HepG2 (cell line): ENCODE measurements around the gene USP15. TPM values are rescaled to one million over a fixed set of nuclear protein-coding genes. Genes with fewer than 3 reads are reported as not detected.

Experiments
- ATAC-seq: fragments of 200-7000 bp; cut with Tn5 transposase; 3 replicates; pipeline ENCODE4 v1.9.1; 2020; ENCODE audit warnings: mild to moderate bottlenecking, moderate library complexity
- BruUV-seq: library from RNA; stranded (reverse); fragments of 400-500 nt; replicated peaks from 2 replicates; lab custom pipeline; 2021; lab: Mats Ljungman, UMichigan
- CTCF ChIA-PET: fragments of 300-600 bp; formaldehyde crosslinking; extraction: SDS; loops from one replicate; lab custom pipeline; 2021; ENCODE audit warnings: low total read pairs, inconsistent platforms, low intra/inter-chr PET ratio; lab: Yijun Ruan, JAX
- POLR2A ChIA-PET: fragments of 350-600 bp; sonication (Branson Sonifier 250); formaldehyde crosslinking; loops from one replicate; lab custom pipeline; 2020; ENCODE audit warnings: antibody characterized with exemption, inconsistent platforms; lab: Yijun Ruan, JAX
- DNase-seq: peaks from one replicate; pipeline ENCODE4 v3.0.0-alpha.2; 2015; ENCODE audit warnings: low spot score
- FAIRE-seq: peaks from 3 replicates; lab custom pipeline; 2011; peaks lifted over from hg19 to GRCh38; lab: Jason Lieb, UNC
- H2AFZ ChIP-seq: one replicate; pipeline ENCODE4 v1.6.1; 2011; ENCODE audit warnings: low read length, inconsistent platforms
- H3K27ac ChIP-seq: fragments of 300-600 bp; 3 replicates; pipeline ENCODE4 v1.8.0; 2011; ENCODE audit warnings: mixed run types, mild to moderate bottlenecking, mixed read lengths, low read length, inconsistent platforms; ENCODE audit not compliant: insufficient read depth; ENCODE audit errors: extremely low read length
- H3K27me3 ChIP-seq, 2 experiments: fragments of 200-600 bp in 1 of 2; 2 replicates in 1 of 2; 3 replicates in 1 of 2; pipeline versions ENCODE4 v1.6.0 to v1.8.0; 2011; ENCODE audit warnings: low read length in 2 of 2, mild to moderate bottlenecking in 2 of 2, moderate library complexity in 2 of 2, inconsistent platforms in 1 of 2; ENCODE audit not compliant: insufficient read depth in 2 of 2, control insufficient read depth in 1 of 2
- H3K36me3 ChIP-seq, 2 experiments: fragments of 200-600 bp in 1 of 2; replicated peaks in 1 of 2; 2 replicates in 1 of 2; 3 replicates in 1 of 2; pipeline versions ENCODE4 v1.5.1 to v1.8.0; 2011; ENCODE audit warnings: low read length in 2 of 2, inconsistent platforms in 1 of 2; ENCODE audit not compliant: insufficient read depth in 2 of 2, control insufficient read depth in 1 of 2
- H3K4me1 ChIP-seq: 2 replicates; pipeline ENCODE4 v1.5.1; 2012; ENCODE audit warnings: low read length, inconsistent platforms; ENCODE audit not compliant: insufficient read depth
- H3K4me2 ChIP-seq: 2 replicates; pipeline ENCODE4 v1.6.0; 2011; ENCODE audit warnings: low read depth, low read length, inconsistent platforms
- H3K4me3 ChIP-seq, 3 experiments: fragments of 200-600 bp in 1 of 3; sonication (generic), shearing (Covaris generic) in 1 of 3; replicated peaks in 1 of 3; 2 replicates each; pipeline ENCODE4 v1.5.1; 2011 to 2016; ENCODE audit warnings: low read length in 3 of 3, inconsistent platforms in 2 of 3, low read depth in 2 of 3, mild to moderate bottlenecking in 2 of 3, control low read depth in 1 of 3, mixed read lengths in 1 of 3; ENCODE audit not compliant: insufficient read depth in 1 of 3
- H3K79me2 ChIP-seq: one replicate; pipeline ENCODE4 v1.6.1; 2011; ENCODE audit warnings: low read length, inconsistent platforms; ENCODE audit not compliant: insufficient read depth
- H3K9ac ChIP-seq: 2 replicates; pipeline ENCODE4 v1.6.0; 2011; ENCODE audit warnings: mild to moderate bottlenecking, low read depth, low read length, inconsistent platforms; ENCODE audit not compliant: insufficient read depth
- H3K9me3 ChIP-seq: 2 replicates; pipeline ENCODE4 v1.5.1; 2012; ENCODE audit warnings: mild to moderate bottlenecking, low read length
- H4K20me1 ChIP-seq: 2 replicates; pipeline ENCODE4 v1.6.0; 2011; ENCODE audit warnings: inconsistent platforms, mild to moderate bottlenecking, low read length, moderate library complexity; ENCODE audit not compliant: insufficient read depth
- CBX2 ChIP-seq, 2 experiments: fragments of 200-600 bp in 1 of 2; sonication (generic); formaldehyde crosslinking in 1 of 2; IDR thresholded peaks; 2 replicates each; pipeline versions ENCODE4 v1.7.0 to v1.8.1; 2018 to 2022; ENCODE audit warnings: low read depth in 2 of 2, low read length in 1 of 2, mild to moderate bottlenecking in 1 of 2, missing genetic modification reagents in 1 of 2
- MAFF ChIP-seq: IDR thresholded peaks from 2 replicates; pipeline ENCODE4 v1.6.1; 2011; ENCODE audit warnings: low read depth, low read length, improper control_type of control experiment
- MAFK ChIP-seq, 2 experiments: IDR thresholded peaks in 1 of 2; conservative IDR thresholded peaks in 1 of 2; 2 replicates each; pipeline ENCODE4 v1.6.1; 2011; ENCODE audit warnings: improper control_type of control experiment in 2 of 2, low read length in 2 of 2
- PLRG1 ChIP-seq: fragments of 450-650 bp; conservative IDR thresholded peaks from 2 replicates; pipeline ENCODE4 v1.6.1; 2016
- POLR2A ChIP-seq, 2 experiments: IDR thresholded peaks; 2 replicates each; pipeline ENCODE4 v1.6.1; 2011; ENCODE audit warnings: low read depth in 2 of 2, low read length in 2 of 2, mild to moderate bottlenecking in 1 of 2, moderate library complexity in 1 of 2; ENCODE audit not compliant: insufficient read depth in 1 of 2
- TFDP2 ChIP-seq: sonication (generic); formaldehyde crosslinking; IDR thresholded peaks from 2 replicates; pipeline ENCODE4 v1.4.0; 2020; ENCODE audit warnings: missing genetic modification reagents
- ZBTB20 ChIP-seq: sonication (generic); formaldehyde crosslinking; IDR thresholded peaks from 2 replicates; pipeline ENCODE4 v1.8.1; 2023; ENCODE audit warnings: missing genetic modification reagents, low read depth, mild to moderate bottlenecking, borderline replicate concordance
- ZNF121 ChIP-seq: sonication (generic); formaldehyde crosslinking; IDR thresholded peaks from 2 replicates; pipeline ENCODE4 v1.5.0; 2020; ENCODE audit warnings: mild to moderate bottlenecking, missing genetic modification reagents
- WGBS: methylation state at CpG from one replicate; pipeline ENCODE4 v1.1.6; 2017; ENCODE audit warnings: low lambda C conversion rate; 5-methylcytosine and 5-hydroxymethylcytosine counted together
- in situ Hi-C: cut with HindIII; loops from 2 replicates; pipeline ENCODE4 v1.10.0; 2017; ENCODE audit warnings: low pct_unique_long_range_greater_than_20kb; ENCODE audit not compliant: extremely low pct_ligation_motif_present
- intact Hi-C: fragments of 100-400 bp; cut with micrococcal nuclease; formaldehyde crosslinking; loops from one replicate; pipeline ENCODE4 v1.10.0; 2022; ENCODE audit not compliant: unreplicated experiment
- polyA plus RNA-seq, 8 experiments: library from polyadenylated mRNA; depleted of rRNA in 3 of 8; stranded (reverse) in 7 of 8; unstranded in 1 of 8; fragments of >200 nt; fragmentation: Illumina TruSeq in 4 of 8; extraction: Trizol in 4 of 8; gene quantifications; 2 replicates each; pipeline versions ENCODE4 v1.2.1 to v1.2.3, GENCODE V29; 2011 to 2016; ENCODE audit warnings: low read depth in 4 of 8, missing spikeins in 1 of 8, mixed read lengths in 1 of 8; ENCODE audit not compliant: insufficient read depth in 1 of 8
- total RNA-seq, 5 experiments: library from RNA; depleted of rRNA; stranded (reverse); fragments of >200 nt; fragmentation: Illumina TruSeq; extraction: Trizol; gene quantifications; 2 replicates each; pipeline ENCODE4 v1.2.3, GENCODE V29; 2016; ENCODE audit warnings: low read depth in 1 of 5

USP15 gene
- total and polyA plus RNA-seq, 2 of the 13 experiments (the other 11 are each of a cell fraction or from before 2014, with no cell fraction given), result 17.3 to 51.7 TPM

GRCh38 chr12:62269464-62270228, 9.4 kb downstream of the USP15 start:
- no TSS peak for BruUV-seq
- no peak overlapping the region for H3K27ac ChIP-seq
- H3K4me2 ChIP-seq, result no peak overlapping the region
- ChIA-PET POLR2A (no interaction called here), CTCF (no interaction called here)
- peaks cover 22% of the 10 kb centered on the region for H3K4me1 ChIP-seq
- H3K79me2 ChIP-seq, result peaks cover 99% of the 10 kb centered on the region
- H3K9ac ChIP-seq, result no peak overlapping the region
- WGBS, result 100% methylated on average over 3 of the region's 3 CpGs
- no peak overlapping the region for H3K4me3 ChIP-seq
- no peak overlapping the region for H2AFZ ChIP-seq
- H4K20me1 ChIP-seq, result peaks cover 7% of the 10 kb centered on the region; the same call in 1 of the 2 replicates
- intact Hi-C loops, result no loop called here
- DNase-seq (no peak), ATAC-seq (no peak), FAIRE-seq (no peak)
- no peaks in the 10 kb centered on the region for H3K27me3 ChIP-seq
- TF ChIP-seq MAFK (conservative IDR thresholded peaks at IDR 0.05 in 1 of 2, IDR thresholded peaks at IDR 0.05 in 1 of 2; ENCODE audit: low read length in 2 of 2) (peak; percentile 82 to 89), TFDP2 (CRISPR knock-in tag) (no peak), MAFF (peak; percentile 80), ZNF121 (CRISPR knock-in tag) (peak; percentile 50; the same call in 1 of the 2 replicates)
- no peaks in the 10 kb centered on the region for H3K36me3 ChIP-seq
- H3K9me3 ChIP-seq, result no peaks in the 10 kb centered on the region
- in situ Hi-C loops, result no loop called here

- BruUV-seq, result no TSS peak
- H3K27ac ChIP-seq, result no peak overlapping the region
- no peak overlapping the region for H3K4me3 ChIP-seq
- in situ Hi-C loops, result no loop called here
- intact Hi-C loops, result no loop called here
- no peak for FAIRE-seq
- peaks cover 10% of the 10 kb centered on the region; the same call in 1 of the 2 replicates for H4K20me1 ChIP-seq
- no peak overlapping the region for H3K4me2 ChIP-seq
- no peak overlapping the region for H3K9ac ChIP-seq
- peaks cover 99% of the 10 kb centered on the region for H3K79me2 ChIP-seq
- no peaks in the 10 kb centered on the region for H3K36me3 ChIP-seq
- TF ChIP-seq CBX2 (IDR thresholded peaks at IDR 0.05; ENCODE audit: low read depth, low read length) (no peak), CBX2 (CRISPR knock-in tag; IDR thresholded peaks at IDR 0.05; ENCODE audit: low read depth) (no peak), PLRG1 (no peak), ZBTB20 (no peak), POLR2A (IDR thresholded peaks at IDR 0.05; ENCODE audit: insufficient read depth in 1 of 2, low read depth in 2 of 2, low read length in 2 of 2) (no peak)
- POLR2A ChIA-PET, result no interaction called here
- 71% methylated on average over 1 of the region's 1 CpG for WGBS
- ATAC-seq, result no peak
- H3K4me1 ChIP-seq, result peaks cover 25% of the 10 kb centered on the region
- no peaks in the 10 kb centered on the region for H3K9me3 ChIP-seq
- H2AFZ ChIP-seq, result no peak overlapping the region
- DNase-seq, result no peak
- CTCF ChIA-PET, result no interaction called here
- H3K27me3 ChIP-seq, result no peaks in the 10 kb centered on the region
Observed at GRCh38 chr12:62270384-62270783, 10.2 kb downstream of the USP15 start.
